Activated CD8-positive, alpha-beta memory T cell treated with anti-CD3 and anti-CD28 coated beads for 24 hours (primary cell): ENCODE results near the gene IRF5.
"Not testable (repeated sequence)": the region's sequence is repeated elsewhere in the genome, so short reads cannot be mapped to it uniquely, and the experiment has no call there.

Experiments
- DNase-seq: peaks from one replicate; pipeline ENCODE4 v3.0.0-alpha.2; 2020

The IRF5 gene

GRCh38 chr7:128974241-128974934 lies 36.7 kb downstream of the IRF5 start:
- no peak for DNase-seq

GRCh38 chr7:128982105-128982504 lies 44.4 kb downstream of the IRF5 start:
- DNase-seq, result no peak

- no peak for DNase-seq
These were observed 47.9 kb downstream of the IRF5 start for GRCh38 chr7:128985660-128986059.

GRCh38 chr7:128986609-128987008 lies 48.9 kb downstream of the IRF5 start:
- DNase-seq, result no peak

- DNase-seq, result no peak
These were observed 50.6 kb downstream of the IRF5 start for GRCh38 chr7:128988372-128988771.

GRCh38 chr7:128989961-128990360 lies 52.2 kb downstream of the IRF5 start:
- no peak for DNase-seq

GRCh38 chr7:128993419-128993818 lies 55.7 kb downstream of the IRF5 start:
- DNase-seq, result no peak

GRCh38 chr7:128994560-128994959 lies 56.8 kb downstream of the IRF5 start:
- DNase-seq, result not testable (repeated sequence)

GRCh38 chr7:128997181-128997580 lies 59.5 kb downstream of the IRF5 start:
- DNase-seq, result no peak
